ENCODE measurements around the gene RANBP1. TPM values are rescaled to one million over a fixed set of nuclear protein-coding genes. Genes with fewer than 3 reads are reported as not detected.

RANBP1 gene
- total RNA-seq, 4 donors from 2014 or later: 116 to 180 (median 140) TPM

DNA sequence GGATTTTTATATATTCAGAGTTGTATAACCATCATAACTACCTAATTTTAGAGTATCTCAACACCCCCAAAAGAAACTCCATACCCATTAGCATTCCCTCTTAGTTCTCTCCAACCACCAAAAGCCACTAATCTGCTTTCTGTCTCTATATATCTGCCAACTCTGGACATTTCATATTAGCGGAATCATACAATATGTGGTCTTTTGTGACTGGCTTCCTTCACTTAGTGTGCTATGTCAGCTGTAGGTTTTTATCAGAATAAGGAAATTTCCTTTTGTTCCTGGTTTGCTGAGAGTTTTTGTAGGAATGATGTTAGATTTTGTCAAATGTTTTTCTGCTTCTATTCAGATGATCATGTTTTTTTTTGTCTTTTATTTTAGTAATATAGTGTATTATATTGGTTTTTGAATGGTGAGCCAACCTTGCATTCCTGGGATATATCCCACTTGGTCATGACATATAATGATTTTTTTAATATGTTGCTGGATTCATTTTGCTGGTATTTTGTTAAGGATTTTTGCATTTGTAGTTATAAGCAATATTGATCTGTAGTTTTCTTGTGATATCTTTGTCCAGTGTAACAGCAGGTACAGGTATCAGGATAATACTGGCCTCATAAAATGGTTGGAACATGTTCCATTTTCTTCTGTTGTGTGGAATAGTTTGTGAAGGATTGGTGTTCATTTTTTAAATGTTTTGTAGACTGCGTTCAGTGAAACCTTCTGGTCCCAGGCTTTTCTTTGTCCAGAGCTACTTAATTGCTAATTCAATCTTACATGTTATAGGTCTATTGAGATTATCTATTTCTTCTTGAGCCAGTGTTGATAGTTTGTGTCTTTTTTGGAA, 19.1 kb upstream of the RANBP1 start:
- H3K9me3 ChIP-seq: no peaks in the 10 kb centered on the region
- DNase-seq (ENCODE audit: extremely low spot score): no peak
- WGBS: 98% methylated on average over 2 of the region's 2 CpGs
- no peak for TF ChIP-seq POLR2AphosphoS5 (IDR thresholded peaks at IDR 0.05)
- TF ChIP-seq, protein P1, sequence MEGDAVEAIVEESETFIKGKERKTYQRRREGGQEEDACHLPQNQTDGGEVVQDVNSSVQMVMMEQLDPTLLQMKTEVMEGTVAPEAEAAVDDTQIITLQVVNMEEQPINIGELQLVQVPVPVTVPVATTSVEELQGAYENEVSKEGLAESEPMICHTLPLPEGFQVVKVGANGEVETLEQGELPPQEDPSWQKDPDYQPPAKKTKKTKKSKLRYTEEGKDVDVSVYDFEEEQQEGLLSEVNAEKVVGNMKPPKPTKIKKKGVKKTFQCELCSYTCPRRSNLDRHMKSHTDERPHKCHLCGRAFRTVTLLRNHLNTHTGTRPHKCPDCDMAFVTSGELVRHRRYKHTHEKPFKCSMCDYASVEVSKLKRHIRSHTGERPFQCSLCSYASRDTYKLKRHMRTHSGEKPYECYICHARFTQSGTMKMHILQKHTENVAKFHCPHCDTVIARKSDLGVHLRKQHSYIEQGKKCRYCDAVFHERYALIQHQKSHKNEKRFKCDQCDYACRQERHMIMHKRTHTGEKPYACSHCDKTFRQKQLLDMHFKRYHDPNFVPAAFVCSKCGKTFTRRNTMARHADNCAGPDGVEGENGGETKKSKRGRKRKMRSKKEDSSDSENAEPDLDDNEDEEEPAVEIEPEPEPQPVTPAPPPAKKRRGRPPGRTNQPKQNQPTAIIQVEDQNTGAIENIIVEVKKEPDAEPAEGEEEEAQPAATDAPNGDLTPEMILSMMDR (IDR thresholded peaks at IDR 0.05): no peak
- TF ChIP-seq POLR2A (IDR thresholded peaks at IDR 0.05; ENCODE audit: low read depth): no peak
- no peak for TF ChIP-seq EP300 (IDR thresholded peaks at IDR 0.05)
- intact Hi-C loops (cut with DNase I): no loop called here
- H3K4me3 ChIP-seq: no peak overlapping the region
- H3K36me3 ChIP-seq: peaks cover 71 to 100% (median 99%) of the 10 kb centered on the region in 4 donors
- H3K27me3 ChIP-seq: no peaks in the 10 kb centered on the region
- peaks cover 0 to 7% (median 0%) of the 10 kb centered on the region in 4 donors for H3K4me1 ChIP-seq
- no peak overlapping the region for H3K27ac ChIP-seq (replicated peaks in 1 of 4)

GRCh38 chr22:20099099-20099711, 16.7 kb upstream of the RANBP1 start:
- Histone ChIP-seq H3K4me3 (no peak overlapping the region), H3K4me1 (peaks cover 0 to under 1% (median 0%) of the 10 kb centered on the region in 4 donors), H3K27ac (replicated peaks in 1 of 4) (no peak overlapping the region), H3K27me3 (no peaks in the 10 kb centered on the region), H3K36me3 (peaks cover 47 to 97% (median 87%) of the 10 kb centered on the region in 4 donors), H3K9me3 (no peaks in the 10 kb centered on the region)
- TF ChIP-seq EP300 (IDR thresholded peaks at IDR 0.05) (no peak), POLR2AphosphoS5 (IDR thresholded peaks at IDR 0.05) (no peak), POLR2A (IDR thresholded peaks at IDR 0.05; ENCODE audit: low read depth) (no peak)
- TF ChIP-seq, protein P1 (IDR thresholded peaks at IDR 0.05): no peak
- DNase-seq (ENCODE audit: extremely low spot score): no peak
- 88% methylated on average over 2 of the region's 6 CpGs for WGBS
- intact Hi-C loops (cut with DNase I): no loop called here

GRCh38 chr22:20101638-20102037, 14.3 kb upstream of the RANBP1 start:
- Histone ChIP-seq H3K9me3 (no peaks in the 10 kb centered on the region), H3K4me1 (no peaks in the 10 kb centered on the region), H3K27ac (replicated peaks in 1 of 4) (no peak overlapping the region), H3K4me3 (no peak overlapping the region), H3K36me3 (peaks cover 36 to 96% (median 86%) of the 10 kb centered on the region in 4 donors), H3K27me3 (no peaks in the 10 kb centered on the region)
- no peak for TF ChIP-seq POLR2AphosphoS5 (IDR thresholded peaks at IDR 0.05)
- no peak for TF ChIP-seq POLR2A (IDR thresholded peaks at IDR 0.05; ENCODE audit: low read depth)
- TF ChIP-seq, protein P1 (IDR thresholded peaks at IDR 0.05): no peak
- TF ChIP-seq EP300 (IDR thresholded peaks at IDR 0.05): no peak
- intact Hi-C loops (cut with DNase I): loop anchor here (10.0 kb wide), 1 partner anchor 127 kb away; no protein-coding TSS in a partner anchor
- 82% methylated on average over 8 of the region's 8 CpGs for WGBS
- DNase-seq (ENCODE audit: extremely low spot score): no peak

DNA sequence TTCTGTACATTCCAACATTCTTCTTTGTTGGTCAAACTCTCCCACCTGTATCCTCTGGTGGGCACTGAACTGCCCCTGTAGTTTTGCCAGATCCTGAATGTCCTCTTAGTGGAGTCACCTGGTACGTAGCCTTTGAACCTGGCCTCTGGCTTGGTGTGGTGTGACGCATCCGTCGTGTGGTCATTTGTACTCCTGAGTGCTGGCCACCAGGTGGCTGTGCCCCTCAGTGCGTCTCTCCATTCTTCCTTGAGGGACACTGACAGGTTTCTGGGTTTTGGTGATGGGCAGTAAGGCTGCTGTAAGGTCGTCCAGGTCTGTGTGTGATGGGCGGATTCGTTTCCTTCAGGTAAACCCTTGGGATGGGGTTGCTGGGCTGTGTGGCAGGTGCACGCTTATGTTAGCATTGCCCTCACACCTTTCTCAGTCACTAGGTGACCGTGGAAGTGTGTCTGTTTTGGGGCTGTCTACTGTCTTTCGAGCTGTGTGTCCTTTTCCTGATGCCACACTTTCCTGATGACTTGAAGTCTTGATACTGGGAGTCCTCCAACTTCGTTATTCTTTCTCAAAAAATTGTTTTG, 13.6 kb upstream of the RANBP1 start:
- 95% methylated on average over 12 of the region's 12 CpGs for WGBS
- no peak for DNase-seq (ENCODE audit: extremely low spot score)
- Histone ChIP-seq H3K4me1 (no peaks in the 10 kb centered on the region), H3K9me3 (no peaks in the 10 kb centered on the region), H3K4me3 (no peak overlapping the region), H3K27me3 (no peaks in the 10 kb centered on the region), H3K36me3 (peaks cover 41 to 96% (median 86%) of the 10 kb centered on the region in 4 donors), H3K27ac (replicated peaks in 1 of 4) (no peak overlapping the region)
- no peak for TF ChIP-seq EP300 (IDR thresholded peaks at IDR 0.05)
- no peak for TF ChIP-seq POLR2AphosphoS5 (IDR thresholded peaks at IDR 0.05)
- TF ChIP-seq, protein P1 (IDR thresholded peaks at IDR 0.05): no peak
- no peak for TF ChIP-seq POLR2A (IDR thresholded peaks at IDR 0.05; ENCODE audit: low read depth)
- intact Hi-C loops (cut with DNase I): loop anchor here (10.0 kb wide), 1 partner anchor 127 kb away; no protein-coding TSS in a partner anchor
